ENCODE data around the gene DAZAP1. TPM values are rescaled to one million over a fixed set of nuclear protein-coding genes. Genes with fewer than 3 reads are reported as not detected.
"Not testable (repeated sequence)": the region's sequence is repeated elsewhere in the genome, so short reads cannot be mapped to it uniquely, and the experiment has no call there.

The DAZAP1 gene
- total RNA-seq, 1 donor from 2014 or later, result 61.5 TPM

DNA sequence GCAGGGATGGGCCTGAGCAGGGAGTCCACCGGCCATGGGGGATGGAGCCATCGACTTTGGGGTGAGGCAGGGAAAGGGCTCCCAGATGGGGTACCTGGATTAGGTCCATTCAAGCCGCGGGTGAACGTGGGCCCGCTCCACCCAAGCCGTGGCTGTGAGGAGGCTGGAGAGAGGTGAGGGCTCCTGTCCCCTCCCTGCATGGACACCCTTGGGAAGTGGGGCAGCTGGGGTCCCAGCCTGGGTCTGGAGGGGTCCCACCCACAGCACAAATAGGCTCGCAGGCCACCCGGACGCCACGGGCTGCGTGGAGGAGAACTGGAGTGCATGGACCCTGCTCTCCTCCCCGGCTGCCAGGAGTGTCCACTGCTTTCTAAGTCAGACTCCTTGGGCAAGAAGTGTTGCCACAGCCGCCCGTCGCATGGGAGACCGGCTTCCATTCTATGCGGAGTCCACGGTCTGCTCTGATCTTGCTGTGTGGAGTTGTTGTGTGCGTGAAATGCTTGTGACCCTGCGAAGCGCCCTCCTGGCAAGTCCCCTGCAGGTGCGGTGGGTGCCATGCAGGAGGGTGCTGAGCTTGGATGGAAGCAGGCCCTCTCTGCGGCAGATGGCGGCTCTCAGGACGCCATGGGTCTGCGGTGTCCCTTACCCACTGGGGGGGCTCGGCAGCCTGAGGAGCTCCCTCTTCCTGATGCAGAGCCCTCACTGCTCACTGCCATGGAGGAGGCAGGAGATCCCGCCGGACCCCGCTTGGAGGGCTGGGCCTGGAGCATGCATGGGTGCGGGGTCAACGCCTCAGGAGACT, 2.0 kb downstream of the DAZAP1 start:
- no peak for DNase-seq (ENCODE audit: extremely low read depth, low read depth, low spot score)

DNA sequence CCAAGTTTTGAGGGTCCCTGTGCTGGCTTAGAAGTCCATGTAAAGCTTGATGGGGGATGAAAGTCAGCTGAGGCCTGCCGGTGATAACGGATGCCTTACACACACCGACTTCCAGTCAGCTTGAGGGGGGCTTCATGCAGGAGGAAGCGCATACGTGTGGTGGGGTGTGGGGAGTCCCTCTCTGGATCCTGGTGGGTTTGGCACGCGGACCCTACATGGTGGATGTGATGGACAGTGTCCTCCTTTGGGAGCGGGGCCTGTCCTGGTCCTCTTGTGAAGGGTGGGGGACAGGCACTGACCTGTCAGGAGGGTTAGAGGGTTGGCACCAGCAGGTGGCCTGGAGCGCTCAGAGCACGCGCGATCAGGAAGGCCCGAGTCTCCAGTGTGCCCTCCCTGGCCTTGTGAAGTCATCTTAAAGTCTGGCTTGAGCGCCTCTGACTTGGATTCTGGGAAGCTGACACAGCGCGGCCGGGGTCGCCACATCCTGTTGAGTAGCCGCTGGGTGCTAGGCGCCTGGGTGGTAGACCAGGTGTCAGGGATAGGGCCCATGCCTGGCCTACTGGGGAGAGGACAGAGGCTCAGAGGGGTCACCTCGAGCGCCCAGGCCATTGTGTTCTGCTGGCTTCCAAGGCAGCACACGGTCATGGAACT, 2.9 kb downstream of the DAZAP1 start:
- DNase-seq (ENCODE audit: extremely low read depth, low read depth, low spot score), result no peak

DNA sequence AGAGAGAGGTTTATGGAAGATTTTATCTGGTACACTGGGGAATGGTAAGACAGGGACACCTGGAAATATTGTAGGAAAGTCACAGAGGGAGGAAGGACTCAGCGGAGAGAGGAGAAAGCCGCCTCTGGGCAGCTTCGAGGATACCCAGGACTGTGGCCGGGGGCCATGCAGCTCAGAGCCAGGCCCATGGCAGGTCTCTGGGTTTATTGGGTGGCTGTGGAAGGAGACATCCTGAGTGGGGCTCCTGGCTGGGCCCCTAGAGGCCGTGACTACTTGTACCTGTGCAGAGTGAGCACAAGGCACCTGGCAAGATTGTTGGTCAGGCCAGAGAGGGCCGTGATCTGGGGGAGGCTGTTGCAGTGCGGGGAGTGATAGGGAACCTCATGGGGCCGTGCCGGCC, 3.4 kb downstream of the DAZAP1 start:
- no peak for DNase-seq (ENCODE audit: extremely low read depth, low read depth, low spot score)

DNA sequence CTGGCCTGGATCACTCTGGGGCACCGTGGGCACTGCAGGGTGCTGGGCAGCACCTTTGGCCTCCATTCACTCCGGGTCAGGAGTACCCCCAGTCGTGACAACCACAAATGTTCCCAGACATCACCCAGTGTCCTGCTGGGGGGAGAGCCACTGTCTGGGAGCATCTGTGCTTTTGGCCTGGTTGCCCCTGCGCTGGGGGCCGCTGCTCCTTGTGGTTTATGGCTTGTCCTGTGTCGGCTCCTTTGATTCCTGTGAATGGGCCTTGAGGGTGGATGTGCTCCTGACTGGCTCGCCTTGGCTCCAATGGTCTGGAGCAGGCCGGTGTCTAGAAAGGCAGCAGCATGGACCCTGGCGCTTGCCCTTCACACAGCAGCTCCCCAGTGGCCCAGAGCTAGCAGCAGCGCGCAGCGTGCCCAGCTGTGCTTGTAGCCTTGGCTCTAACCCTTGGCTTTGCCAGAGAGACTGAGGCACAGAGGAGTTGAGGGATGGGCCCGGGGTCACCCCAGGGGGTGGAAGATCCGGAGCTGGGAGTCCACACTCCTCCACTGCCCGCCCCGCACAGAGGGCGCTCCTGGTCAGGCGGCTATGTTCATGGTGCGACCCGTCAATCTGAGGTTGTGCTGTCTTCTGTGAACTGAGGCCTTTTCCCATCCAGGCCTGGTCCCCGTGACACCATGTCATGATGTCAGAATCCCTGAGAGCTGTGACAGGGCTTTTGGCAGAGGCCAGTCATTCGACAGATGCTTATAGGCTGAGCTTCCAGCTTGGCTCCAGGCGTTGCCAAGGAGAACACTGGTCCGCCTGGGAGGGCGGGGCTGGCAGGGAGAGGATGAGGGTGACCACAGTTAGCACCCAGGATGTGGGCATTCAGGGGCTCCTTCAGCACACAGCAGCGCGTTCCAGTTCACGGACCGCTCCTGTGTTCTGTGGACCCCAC, 4.1 kb downstream of the DAZAP1 start:
- DNase-seq (ENCODE audit: extremely low read depth, low read depth, low spot score), result no peak

DNA sequence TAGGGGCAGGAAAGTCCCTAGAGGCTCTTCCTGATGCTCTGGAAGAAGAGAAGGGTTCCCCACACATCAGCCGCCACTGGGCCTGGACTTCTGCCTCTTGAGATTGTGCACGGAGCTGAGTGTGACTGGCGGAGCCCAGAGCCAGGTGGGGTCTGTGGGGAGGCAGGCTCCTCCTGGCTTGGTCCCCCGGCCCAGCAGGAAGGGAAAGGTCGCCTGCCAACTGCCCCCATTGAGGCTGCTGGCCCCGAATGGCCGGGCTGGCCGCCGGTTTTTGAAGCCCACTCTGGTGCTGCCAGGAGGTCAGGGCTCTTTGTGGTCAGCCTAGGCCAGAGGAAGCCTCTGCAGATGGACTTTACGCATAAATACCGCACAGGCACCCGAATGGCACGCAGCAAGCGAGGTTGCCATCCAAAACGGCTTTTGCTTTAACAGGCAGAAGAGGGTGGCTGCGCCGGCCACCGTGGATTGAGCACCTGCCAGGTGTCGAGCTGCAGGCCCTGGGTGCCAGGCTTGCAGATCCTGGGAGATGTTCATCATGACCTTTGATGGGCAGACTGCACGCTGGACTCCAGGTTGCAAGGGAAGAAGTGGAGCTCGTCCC, 5.0 kb downstream of the DAZAP1 start:
- DNase-seq (ENCODE audit: extremely low read depth, low read depth, low spot score), result no peak

DNA sequence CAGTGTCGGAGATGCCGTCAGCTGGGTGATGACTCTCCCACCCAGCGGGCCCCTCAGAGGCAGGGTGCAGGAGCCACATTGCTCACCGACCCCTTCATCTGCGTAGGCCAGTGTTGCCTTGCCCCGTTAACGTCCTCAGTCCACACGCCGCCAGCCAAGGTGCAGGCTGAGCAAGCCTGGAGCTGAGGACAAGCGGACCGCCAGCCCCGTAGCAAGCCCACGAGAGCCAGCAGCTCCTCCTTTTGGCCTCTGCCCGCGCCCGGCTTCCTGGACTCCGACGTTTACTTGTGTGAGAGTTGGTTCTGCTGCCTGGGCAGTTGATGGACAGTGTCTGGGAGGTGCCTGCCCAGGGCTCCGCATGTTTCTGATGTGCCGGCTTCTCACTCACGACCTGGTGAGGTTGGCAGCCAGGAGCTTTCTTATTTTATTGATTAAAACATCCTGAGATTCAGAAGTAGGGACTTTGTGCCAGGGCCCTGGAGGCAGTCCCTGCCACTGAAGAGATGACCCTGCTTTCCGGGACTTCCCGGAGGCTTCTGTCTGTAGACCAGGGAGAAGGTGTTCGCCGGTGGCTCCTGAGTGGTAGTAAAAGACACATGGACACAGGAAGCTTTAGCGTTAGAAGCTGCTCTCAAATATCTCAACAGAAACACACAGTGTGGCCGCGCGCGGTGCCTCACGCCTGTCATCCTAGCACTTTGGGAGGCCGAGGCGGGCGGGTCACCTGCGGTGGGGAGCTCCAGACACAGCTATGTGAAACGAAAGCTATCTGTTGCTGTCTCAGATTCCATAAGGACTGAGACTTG, 5.8 kb downstream of the DAZAP1 start:
- DNase-seq (ENCODE audit: extremely low read depth, low read depth, low spot score), result no peak

DNA sequence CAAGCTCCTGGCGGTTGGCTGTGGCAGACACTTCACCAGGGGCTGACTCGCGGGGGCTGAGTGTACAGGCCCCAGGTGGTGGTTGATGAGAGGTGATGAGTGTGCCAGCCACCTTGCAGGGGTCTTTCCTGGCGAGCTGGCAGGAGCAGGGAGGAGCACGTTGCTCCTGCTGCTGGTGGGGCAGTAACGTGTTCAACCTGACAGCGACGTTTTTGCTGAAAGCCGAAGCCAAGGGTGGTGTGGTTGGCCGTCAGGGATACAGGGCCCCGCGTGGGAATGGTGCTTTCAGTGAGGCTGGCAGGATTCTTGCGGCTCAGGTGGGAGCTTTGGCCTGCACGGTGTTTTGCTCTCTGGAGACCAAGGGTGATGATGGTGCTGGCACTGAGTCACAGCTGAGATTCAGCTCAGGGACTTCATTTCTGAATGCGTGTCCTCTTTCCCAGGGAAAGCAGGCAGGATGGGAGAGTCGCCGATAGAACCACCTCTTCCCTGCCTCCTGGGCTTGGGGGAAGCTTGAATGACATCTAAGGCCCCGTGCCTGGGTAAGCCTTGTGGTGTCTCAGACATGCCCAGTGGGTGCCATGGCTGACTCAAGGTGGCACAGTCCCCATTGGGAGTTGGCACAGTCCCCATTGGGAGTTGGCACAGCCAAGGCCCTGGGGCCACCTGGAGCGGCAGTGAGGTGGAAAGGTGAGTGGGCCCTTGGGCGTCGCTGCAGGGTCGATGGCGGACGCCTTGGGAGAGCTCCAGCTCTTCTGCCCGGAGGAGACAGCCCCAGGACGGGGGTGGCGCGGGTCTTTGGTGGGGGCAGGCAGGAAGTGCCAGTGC, 8.8 kb downstream of the DAZAP1 start:
- DNase-seq (ENCODE audit: extremely low read depth, low read depth, low spot score), result no peak

DNA sequence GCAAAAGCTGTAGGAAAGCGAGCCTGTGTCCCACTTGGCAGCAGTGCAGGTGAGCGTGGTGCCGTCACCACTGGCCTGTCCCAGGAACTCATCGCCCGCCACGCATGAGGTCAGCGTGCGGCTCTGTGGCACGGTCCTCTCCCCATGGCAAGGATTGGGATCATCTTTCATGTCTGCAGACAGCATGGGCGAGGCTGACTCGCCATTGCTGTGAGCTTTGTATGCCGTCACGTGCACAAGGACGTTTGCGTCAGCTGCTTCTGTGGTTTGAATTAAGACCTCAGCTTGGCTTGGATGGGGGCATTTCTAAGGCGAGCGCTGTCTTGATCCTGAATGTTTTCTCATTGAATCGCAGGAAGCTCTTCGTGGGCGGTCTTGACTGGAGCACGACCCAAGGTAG, 9.8 kb downstream of the DAZAP1 start:
- DNase-seq (ENCODE audit: extremely low read depth, low read depth, low spot score), result no peak

DNA sequence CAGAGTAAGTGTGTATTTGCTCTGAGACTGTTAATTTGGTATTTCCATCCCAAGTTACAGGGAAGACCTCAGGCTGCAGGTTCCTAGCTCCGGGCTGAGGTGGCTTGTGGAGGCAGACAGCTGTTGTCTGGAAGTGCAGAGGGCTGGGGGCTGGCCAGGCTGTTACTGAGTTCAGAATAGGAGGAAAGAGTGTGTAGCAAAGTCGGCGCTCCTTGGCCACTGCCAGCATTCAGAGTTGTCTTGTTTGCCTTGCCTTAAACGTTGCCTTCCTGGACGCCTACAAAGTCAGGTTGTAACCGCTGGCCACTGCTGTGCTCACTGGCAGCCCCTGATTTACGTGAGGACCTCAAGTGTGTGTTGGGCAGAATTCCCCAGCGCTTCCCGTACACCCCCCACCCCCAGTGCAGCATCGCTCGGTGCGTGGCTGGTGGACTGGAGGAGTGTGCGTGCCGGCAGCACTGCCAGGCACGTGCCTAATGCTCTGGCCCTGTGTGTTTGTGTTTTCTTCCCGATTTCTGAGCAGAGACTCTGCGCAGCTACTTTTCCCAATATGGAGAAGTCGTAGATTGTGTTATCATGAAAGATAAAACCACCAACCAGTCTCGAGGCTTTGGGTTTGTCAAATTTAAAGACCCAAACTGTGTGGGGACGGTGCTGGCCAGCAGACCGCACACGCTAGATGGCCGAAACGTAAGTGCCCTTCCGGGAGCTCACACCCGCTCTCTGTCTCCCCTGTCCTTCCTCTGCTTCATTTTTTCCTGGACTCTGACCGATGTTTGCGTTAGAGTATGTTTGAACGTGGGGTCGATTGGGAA, 10.5 kb downstream of the DAZAP1 start:
- DNase-seq (ENCODE audit: extremely low read depth, low read depth, low spot score), result no peak

DNA sequence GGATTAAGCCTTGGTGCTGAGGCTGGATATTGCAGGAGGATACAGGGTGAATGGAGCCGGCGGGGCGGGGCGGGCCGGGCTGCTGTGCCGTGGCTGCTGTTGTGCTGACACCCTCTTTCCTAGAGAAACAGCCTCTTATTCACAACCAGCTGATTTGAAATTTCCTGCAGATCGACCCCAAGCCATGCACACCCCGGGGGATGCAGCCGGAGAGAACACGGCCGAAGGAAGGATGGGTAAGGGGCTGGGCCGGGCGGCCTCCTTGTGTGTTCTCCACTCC, 11.1 kb downstream of the DAZAP1 start:
- DNase-seq (ENCODE audit: extremely low read depth, low read depth, low spot score), result no peak

DNA sequence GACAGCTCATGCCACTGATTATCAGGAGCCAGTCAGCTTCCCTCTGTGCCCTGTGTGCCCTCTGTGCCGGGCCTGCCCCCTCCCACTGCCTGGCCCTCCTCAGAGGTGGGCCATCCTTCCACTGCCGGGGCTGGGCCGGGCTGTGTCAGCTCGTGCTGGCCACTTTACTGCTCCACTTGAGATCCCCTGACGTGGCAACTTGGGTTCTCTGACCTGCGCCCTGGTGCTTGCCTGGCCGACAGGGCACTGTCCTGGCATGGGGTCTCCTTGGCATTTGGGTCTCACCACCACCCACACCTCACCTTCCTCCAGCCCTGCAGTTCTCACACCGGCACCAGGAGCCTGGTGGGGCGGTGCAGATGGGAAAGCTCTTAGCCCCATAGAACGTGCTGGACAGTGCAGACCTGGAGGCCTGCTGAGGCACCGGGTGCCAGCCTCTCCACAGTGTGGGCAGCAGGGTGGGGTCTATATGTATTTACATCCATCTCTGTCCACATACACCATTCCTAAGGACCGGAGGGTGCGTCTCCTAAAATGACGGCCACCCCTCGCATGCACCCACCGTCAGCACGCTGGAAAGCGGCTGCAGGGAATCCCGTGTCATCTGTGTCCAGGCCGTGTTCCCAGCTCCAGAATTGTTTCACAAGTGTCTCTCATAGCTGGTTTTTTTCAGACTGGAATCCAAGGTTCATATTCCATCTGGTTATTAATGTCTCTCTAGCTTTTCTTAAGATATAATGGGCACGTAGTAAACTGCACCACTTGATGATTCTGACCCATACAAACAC, 11.8 kb downstream of the DAZAP1 start:
- no peak for DNase-seq (ENCODE audit: extremely low read depth, low read depth, low spot score)

DNA sequence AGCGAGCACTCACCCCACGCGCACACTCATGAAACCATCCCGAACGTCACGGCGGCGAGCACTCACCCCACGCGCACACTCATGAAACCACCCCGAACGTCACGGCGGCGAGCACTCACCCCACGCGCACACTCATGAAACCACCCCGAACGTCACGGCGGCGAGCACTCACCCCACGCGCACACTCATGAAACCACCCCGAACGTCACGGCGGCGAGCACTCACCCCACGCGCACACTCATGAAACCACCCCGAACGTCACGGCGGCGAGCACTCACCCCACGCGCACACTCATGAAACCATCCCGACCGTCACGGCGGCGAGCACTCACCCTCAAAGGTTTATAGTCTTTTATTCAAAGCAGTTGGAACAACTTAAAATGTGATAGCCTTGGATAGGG, 12.7 kb downstream of the DAZAP1 start:
- not testable (repeated sequence) for DNase-seq (ENCODE audit: extremely low read depth, low read depth, low spot score)

DNA sequence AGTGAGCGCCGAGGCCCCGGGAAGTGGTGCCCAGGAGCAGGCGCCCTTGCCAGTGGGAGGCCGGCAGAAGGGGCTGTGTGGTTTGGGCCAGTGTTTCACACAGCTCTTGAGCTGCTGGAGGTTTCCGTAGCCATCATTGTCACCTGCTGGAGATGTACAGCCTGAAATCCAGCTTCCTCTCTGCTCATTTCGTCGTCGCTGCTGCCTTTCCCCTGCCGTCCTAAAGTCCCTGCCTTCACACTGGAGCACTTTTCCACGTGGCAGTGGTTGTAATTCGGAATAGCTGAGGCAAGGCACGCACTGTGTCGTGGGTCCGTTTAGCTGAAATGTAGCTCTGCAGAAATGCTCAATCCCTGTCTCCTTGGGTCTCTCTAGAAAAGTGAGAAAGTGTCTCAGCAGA, 13.2 kb downstream of the DAZAP1 start:
- DNase-seq (ENCODE audit: extremely low read depth, low read depth, low spot score), result no peak

DNA sequence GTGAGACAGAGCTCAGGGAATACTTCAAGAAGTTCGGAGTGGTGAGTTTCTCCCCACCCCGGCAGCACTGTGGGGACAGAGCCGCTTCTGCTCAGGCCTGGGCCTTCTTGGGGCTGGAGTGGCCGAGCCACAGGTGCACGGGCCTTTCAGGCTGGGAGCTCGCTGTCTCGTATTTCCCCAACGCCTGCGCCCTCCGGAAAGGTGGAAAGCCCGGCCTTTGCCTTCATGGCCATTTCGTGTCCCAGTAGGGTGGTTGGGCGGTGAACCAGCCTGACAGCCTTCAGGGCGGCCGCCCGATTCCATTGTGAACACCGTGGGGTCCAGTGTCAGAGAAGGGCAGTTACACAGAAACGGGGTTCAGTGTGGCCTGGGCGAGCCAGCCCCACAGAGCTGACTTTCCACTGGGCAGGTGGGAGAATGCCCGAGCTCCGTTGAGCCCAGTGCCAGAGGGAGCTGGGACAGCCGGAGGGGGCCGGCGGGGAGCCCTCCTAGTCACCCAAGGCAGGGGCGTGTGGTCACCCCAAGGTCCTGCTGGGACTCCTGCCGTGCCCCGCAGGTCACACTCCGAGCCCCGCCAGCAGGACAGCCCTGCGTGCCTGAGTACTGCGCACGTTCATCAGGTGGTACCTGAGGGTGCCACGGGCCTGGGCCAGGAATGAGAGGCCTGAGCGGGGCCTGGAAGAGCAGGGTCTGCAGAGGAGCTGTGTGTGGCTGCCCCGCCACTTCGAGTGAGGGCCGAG, 14.0 kb downstream of the DAZAP1 start:
- no peak for DNase-seq (ENCODE audit: extremely low read depth, low read depth, low spot score)

DNA sequence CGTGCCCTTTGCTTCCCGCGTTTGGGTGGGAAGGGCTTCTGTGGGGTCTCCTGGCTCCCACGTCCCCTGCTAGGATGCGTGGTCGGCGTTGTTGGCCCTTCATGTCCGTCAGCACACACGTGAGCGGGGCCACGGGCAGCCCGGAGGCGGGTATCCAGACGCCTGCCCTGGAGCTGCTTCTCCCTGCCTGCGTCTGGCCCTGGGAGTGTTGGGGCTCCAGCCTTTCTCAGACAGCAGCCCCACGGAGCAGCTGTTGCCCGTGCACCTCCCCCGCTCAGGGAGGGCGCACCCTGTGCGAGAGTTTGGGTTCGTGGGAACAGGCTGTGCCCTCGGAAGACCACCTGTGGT, 14.5 kb downstream of the DAZAP1 start:
- no peak for DNase-seq (ENCODE audit: extremely low read depth, low read depth, low spot score)

DNA sequence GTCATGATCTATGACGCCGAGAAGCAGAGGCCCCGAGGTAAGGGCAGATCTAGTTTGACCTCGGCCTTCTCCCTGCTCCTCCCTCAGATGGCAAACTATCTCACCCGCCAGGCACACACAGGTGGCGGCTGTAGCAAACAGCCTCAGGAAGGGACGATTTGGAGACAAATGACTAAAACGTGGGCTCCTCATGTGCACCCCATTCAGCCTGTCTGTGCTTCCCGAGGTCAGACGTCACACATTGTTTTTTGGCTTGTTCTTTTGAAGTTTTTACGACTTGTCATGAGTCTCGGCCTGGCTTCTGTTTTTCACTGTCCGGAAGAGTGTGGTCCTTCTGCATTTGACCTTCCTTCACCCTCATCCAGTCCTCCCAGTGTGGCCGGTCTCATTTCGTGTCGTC, 15.0 kb downstream of the DAZAP1 start:
- DNase-seq (ENCODE audit: extremely low read depth, low read depth, low spot score), result no peak

DNA sequence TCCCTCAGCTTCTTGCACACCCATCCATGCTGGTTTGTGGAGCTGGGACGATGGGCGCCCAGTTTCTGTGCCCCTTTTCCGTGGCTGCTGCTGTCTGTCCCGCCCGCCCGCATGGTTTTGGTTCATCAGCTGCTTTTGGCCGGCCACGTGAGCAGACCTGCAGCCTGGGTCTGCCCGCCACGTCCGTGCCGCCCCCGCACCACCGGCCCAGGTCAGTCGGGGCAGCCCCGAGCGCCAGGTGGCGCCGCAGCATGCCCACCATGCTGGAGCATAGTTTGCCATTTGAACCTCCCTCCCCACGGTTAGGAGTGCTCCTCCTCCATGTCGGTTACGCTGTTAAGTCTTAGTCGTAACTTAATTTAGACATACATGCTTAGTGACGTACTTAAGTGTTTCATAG, 15.6 kb downstream of the DAZAP1 start:
- DNase-seq (ENCODE audit: extremely low read depth, low read depth, low spot score), result no peak

All from glomerular endothelial cell (primary cell).